NK-92 (cell line): Measurements from ENCODE around the gene CCDC9B.

ENCODE experiments used
- DNase-seq: peaks from one replicate; lab custom pipeline; 2025; ENCODE audit not compliant: unreplicated experiment; lab: John Stamatoyannopoulos, UW

CCDC9B gene

DNA sequence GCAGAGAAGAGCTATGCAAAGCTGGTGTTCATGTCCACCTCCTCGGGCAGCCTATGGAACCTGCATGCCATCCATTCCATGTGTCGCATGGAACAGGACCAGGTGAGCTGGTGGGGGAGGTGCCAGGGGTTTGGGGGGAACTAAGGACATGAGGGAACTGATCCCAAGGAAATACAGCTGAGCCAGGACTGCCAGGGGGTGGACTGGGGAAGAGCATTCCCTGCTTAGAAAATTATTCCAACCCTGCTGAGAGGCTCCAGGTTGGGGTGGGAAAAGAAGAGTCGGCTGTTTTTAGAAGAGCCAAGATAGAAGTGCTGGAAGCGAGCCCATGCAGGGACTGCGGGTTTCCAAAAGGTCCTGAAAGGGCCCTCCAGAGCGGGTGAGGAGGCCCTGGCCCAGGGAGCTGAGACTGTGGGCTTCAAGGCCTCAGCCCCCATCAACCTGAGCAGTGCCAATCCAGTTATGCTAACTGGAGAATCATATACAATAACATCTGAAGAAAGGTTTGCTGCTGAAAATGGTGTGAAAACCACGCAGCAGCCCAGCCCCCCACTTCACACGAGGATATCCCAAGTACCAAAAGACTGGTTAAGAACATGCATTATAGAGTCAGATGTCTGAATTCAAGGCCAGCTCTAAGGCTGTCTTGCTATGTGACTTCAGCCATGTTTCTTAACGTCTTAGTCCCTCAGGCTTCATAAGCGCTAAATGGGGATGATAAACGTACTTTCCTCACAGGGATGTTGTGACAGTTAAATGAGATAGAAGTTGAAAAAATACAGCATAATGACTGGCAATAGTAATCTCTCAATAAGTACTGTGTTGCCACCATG is 25.1 kb upstream of the CCDC9B start:
- no peak for DNase-seq

DNA sequence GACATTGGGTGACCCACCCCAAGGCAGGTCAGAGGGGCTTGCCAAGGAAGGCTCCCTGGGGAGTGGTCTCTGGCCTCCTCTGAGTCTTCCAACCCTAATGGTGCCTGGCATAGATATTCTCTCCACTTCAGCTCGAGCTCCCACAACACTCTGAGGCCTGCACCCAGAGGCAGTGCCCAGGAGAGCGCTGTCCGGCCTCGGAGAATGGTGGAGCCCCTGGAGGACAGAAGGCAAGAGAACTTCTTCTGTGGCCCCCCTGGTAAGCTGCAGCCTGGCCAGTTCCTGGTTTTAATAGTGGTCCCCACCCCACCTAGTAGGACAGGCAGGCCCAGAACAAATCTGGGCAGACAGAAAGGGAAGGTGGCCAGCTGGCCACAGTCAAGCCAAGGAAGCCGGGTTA is 24.3 kb upstream of the CCDC9B start:
- DNase-seq, result no peak

DNA sequence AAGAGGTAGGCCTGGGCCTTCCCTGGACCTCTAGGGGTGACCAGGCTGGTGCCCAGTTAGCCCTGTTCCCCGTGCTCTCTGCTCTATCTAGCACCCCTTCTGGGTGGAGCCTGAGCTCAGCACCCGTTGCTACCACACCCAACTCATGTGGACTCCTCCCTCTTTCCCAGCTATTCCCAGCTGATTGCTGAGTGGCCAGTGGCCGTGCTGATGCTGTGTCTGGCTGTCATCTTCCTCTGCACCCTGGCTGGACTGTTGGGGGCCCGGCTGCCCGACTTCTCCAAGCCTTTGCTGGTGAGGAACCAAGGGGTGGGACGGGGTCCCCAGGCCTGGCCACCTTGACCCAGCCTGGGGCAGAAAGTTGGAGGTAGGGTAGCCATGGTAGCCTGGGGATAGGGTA is 23.5 kb upstream of the CCDC9B start:
- DNase-seq, result no peak

DNA sequence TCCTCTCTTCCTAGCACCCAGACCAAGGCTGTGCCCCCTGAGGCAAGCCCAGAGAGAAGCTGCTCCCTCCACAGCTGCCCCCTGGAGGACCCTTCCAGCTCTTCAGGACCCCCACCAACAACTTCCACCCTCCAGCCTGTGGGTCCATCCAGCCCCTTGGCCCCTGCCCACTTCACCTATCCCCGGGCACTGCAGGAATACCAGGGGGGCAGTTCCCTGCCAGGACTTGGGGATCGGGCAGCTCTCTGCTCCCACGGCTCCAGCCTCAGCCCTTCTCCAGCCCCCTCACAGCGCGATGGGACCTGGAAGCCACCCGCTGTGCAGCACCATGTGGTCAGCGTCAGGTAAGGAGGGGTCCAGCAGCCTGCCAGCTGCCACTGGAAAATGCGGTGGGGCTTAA is 22.9 kb upstream of the CCDC9B start:
- DNase-seq, result no peak

DNA sequence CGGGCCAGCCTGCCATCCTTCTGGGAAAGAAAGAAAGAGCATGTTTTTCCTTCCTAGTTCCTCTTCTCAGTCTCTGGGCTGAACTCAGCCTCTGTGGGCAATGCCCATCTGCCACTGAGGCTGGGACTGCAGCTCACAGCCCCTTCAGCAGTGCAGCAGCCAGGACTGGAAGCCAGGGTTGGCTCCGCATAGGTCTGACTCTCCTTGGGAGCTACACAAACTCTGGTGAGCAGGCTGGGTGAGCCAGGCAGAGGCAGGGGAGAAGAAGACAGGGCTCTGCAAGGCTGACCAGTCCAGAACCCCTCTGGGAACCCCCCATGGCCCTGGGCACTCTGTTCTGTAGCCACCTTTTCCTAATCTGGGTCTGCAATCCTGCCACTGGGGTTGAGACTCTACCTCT is 20.9 kb upstream of the CCDC9B start:
- no peak for DNase-seq

DNA sequence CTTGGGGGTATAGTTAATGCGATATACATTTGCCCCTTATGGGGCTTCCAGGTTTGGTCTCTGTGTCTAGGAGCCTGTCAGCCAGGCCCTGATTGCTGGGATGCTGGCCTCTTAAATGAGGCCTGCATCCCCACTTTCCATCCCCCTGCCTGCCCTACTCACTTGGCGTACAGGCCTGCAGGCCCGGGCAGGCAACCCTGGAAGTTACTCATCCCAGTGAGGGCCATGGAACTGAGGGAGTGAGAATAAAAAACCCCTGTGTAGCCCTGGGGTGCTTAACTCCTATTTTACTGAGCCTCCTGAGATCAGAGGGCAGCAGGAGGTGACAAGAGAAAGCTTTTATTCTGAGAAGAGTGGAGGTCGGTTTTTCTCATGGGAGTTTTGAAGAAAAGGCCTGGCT is 19.3 kb upstream of the CCDC9B start:
- DNase-seq, result no peak

DNA sequence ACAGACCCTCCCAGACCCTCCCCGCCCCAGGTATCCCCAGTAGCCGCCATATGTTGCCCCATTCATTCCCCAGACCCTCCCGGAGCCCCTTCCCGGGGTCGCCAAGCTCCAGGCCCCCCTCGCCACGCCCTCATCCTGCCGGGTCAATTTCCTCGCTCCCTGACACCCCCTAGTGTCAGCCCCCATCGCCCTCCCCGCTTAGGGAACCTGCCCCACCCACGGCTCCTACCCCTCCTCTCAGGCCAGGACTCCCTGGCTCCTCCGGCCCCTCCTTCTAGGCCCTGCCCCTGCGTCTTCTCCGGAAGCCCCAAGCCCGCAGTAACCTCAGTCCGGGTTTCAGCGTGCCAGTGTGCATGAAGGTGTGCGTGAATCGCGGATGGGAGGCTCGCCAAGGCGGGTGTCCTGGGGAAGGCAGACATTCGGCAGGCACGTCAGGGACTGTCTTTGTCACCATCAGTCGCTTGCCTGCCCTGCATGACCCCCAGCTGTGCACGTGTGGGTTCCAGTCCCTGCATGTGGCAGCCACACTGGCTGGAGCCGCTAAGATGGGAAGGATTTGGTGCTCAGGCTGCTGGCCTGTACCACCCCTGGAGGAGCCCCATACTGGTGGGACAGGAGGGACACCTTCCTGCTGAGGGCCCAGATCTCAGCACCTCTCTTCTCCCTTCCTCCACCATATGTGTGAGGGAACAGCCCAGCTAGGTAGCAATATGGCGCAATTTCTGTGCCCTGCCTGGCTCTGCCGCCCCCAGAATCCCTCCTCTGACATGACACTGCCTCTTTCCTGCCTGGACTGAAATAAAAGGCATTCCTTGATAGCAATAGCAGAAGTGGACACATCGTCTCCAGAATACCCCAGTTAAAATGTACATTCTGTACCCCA is 18.0 kb upstream of the CCDC9B start:
- DNase-seq, result no peak

DNA sequence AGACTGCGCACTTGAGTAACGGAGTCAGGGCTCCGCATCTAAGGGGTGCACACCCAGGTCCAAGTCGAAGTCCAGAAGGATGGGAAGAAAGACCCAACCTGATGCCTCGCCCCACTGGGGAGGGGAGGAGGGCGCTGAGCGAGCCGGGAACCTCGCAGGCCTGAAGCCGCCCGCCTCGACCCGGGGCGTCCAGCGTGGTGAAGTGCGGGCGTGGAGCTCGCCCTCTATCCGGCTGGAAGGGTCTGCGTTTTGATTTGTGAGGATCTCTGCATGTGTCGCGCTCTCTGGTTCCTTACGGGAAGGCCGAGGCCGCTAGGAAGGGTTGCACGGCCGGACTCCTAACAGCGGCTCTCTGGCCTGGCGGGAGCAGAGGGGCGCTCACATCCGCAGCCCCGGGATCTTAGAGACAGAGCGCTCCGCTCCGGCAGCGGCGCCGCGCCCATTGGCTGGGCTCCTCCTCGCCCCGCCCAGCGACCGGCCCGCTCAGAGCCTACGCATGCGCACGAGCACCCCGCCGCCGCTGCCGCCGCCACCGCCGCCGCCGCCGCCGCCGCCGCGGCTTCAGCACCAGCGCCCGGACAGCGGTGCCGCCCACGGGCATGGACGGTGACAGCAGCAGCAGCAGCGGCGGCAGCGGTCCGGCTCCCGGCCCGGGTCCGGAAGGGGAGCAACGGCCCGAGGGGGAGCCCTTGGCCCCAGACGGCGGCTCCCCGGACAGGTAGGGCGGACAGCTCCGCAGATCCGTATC is 17.2 kb upstream of the CCDC9B start, which contains the start of gene DISP2:
Gene DISP2 (plus strand): TSS at position 497 of the 748 bp plus-strand sequence. CDS start 103 bp downstream, at position 600.
- peak; percentile 32 for DNase-seq

DNA sequence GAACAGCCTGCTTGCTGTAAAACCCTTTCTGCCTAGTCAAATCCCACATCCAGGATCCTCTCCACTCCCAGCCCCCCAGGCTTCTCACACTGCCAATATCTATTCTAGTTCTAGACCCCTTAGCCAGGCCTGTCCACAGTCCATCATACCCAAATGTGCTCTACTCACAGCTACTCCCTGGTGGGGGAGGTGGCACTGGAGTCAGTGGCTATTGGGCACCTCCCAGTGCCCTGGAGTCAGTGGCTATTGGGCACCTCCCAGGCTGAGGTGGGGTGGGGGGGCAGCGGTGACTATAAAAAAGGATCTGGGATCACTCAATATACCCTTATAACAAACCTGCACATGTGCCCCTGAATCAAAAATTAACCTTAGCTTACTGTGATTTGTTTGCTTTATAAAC is 16.5 kb upstream of the CCDC9B start:
- DNase-seq, result no peak

DNA sequence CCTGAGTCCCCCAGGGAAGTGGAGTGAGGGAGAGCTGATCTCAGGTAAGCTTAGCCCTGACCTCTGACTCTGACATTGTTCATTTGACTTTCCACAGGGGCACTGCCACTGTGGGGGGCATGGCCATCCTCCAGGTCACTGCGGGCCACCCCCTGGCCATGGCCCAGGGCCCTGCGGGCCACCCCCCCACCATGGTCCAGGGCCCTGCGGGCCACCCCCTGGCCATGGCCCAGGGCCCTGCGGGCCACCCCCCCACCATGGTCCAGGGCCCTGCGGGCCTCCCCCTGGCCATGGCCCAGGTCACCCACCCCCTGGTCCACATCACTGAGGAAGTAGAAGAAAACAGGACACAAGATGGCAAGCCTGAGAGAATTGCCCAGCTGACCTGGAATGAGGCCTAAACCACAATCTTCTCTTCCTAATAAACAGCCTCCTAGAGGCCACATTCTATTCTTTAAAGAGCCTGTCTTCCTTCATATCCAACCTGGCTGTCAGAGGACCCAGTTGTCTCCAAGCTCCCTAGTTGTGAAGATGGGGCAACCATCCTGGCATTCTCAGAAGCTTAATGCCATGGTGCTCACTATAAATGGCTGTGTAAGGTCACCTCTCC is 15.3 kb upstream of the CCDC9B start:
- no peak for DNase-seq

DNA sequence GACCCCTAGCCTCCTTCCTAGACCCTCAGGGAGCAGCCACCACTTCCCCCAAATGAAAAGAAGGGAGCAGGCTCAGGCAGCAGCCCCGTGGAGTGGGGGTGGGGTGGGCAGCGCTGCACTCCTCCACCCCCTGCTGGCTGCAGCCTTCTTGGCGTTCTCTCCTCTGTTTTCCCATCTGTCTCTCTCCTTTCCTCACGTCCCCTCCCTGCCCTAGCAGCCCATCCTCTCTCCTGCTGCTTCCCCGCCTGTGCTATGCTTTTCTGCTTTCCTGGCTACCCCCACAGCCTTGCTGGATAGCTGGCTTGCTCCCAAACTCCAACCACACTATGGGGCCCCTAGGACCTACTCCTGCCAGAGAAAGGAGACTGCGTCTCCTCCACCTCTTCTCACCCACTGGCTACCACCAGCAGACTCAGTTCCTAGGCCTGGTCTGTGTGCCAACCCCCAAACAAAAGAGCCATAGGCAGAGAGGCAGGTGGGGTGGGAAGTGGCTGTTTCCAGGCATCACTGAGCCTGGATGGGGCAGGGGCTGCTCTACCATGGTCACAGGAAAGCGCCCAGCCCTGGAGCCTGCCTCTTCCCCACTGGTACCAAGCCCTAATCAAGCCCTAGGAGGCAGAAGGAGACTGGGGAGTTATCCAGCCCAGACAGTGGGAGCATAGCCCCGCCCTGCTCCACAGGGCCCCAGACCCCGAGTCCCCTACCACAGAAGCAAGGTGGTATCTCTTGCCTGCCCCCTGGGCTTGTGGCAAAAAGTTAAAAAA is 13.9 kb upstream of the CCDC9B start:
- DNase-seq, result no peak

DNA sequence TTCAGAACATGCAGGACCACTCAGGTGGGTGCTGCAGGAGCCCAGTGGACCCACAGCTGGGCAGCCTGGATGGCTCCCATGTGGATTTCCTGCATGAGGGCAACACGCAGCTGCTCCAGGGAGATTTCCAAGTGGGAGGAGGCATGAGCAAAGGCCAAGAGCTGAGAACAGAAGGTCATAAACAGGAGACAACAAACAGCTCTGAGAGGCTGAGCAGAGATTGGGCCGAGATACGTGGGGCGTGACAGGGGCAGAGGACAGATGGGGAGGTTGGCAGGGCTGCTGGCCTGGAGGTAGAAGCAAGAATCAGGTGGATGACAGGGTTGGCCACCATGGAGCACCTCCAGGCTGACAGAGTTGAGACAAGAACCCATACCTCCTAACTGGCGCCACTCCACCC is 13.0 kb upstream of the CCDC9B start:
- no peak for DNase-seq

DNA sequence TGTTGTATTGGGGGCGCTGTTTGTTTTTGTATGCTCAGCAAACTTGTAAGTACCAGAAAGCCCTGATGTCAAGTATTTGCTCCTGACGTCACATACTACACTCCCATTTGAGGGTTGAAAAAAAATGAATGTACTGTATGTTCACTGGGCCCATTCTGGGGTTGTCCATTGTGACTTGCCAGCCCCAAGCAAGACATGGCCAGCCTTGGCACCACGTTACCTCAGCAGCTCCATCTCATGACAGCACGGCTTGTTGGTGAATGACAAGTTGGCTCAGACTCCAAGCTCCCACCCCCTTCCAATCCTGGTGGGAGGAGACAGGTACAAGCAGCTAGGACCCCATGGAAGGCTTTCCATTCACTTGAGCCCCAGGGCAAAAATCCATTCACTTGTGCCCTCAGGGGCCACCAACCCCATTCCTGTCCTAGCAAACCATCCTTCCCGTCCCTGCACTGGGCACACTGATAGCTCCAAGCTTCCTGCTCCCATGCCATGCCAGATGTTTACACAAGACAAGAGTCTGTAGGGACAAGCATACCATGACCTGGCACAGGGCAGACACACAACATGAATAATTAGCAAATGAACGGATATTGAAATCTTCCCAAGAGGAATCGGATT is 11.7 kb upstream of the CCDC9B start:
- no peak for DNase-seq

DNA sequence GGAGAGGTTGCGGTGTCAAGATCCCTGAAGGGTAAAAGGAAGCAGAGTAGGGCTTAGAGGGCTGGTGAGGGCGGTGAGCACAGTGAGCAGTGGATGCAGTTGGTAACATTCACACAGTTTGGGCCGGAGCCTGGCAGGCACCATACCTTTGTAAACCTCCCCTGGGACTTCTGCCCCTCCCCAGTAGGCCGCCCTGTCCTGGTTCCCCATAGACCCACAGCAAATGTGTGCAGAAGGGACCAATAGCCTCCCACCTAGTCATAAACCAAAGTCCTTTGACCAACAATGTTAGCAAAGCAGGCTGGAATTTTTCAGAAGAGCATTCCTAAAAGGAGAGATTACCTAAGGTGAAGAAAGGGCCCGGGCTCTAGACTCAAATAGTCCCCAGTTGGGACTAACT is 8.4 kb upstream of the CCDC9B start:
- DNase-seq, result no peak

DNA sequence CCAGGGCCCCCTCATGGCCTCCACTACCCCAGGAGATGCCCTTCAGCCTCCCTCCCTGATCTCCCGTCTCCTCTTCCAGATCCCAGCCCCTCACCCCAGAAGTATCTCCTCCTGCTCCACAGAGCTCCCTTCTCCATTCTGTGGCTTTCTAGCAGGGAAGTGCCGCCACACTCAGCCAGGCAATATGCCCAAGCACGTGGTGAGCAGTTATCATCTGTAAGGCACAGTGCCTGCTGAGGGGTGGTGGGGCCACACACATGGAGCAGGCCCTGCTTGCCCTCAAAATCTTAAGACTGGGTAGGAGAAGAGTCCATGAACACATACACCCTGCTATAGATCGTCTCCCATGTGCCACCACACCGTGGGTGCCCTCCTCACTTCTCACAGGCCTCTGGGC is 7.7 kb upstream of the CCDC9B start:
- no peak for DNase-seq

DNA sequence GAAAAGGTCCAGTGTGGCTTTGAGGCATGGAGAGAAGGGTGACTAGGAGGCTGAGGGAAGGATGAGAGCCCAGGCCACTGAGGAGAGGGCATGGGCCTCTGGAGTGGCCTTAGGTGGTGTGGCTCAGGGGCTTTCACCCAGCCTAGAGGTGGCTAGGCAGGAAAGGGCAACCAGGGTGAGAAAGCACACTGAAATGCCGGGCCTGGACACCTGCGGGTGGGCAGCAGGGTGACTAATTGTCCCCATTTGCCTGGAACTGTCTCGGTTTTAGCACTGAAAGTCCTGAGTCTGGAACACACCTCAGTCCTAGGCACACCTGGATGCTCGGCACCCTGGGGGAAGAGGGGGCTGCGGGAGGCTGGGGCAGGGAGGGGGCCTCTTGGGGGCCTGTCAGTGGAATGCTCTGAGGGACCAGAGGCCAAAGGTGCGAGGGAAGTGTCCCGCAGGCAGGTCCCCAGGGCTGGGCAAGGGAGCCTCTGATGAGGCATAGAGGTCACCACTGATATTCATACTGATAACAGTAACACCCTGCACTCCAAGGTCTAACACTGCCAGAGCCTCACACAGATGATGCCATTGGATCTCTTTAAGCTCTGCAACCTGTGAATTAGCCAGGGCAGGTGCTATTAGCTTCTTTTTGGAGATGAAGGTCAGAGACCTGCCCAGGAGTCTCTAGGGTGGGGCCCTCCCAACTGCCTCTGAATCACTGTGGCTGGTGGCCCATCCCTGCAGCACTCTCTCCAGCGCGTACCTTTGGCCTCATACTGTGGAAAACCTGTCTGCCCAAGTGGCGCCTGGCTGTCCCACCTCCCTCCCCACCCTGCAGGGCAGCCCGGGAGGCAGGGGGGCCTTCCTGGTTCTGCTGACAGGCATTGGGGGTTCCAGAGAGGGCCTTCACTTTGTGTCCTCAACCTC is 7.1 kb upstream of the CCDC9B start:
- no peak for DNase-seq

DNA sequence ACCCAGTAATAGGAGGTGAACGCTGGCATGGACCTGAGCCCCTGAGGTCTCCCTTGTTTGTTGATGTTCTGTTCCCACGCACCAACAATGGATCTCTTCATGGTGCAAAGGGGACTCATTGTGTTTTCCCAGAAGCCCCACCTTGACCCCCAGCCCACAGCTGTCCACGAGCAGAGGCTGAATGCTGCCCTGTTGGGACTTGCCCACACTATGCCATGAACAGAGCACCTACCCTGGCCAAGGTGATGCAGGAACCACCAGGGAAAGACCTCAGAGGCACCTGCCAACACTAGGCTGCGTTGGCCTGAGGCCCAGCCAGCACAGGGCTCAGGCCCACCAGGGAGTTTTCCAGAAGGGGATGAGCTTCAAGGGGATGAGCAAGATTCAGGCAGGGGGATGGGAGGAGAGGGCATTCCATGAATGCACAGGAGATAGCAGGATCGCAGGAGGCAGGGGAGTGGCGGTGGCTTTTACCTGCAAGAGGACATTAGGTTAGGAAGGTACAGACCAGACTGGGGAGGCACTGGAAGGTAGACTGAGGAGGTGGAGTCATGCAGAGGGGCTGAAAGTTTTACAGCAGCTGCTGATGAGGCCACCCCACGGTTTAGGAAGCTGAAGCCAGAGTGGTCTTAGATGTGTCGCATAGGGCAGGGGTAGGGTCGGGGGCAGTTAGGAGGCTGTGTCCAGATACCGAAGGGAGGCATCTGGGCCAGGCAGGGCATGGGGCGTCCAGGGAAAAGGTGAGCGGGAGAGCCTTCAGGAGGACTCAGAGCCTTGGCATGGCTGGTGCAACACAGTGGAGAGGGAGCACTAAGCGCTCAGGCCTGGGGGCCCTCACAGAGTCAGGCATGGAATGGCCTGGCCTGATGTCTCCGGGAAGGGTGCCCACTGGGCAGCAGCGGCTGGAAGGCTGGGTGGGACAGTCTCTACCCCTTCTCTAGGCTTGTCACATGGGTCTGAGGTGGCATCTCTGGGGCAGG is 6.1 kb upstream of the CCDC9B start:
- DNase-seq, result no peak
